ENCODE measurements around the gene TRIM31. TPM values are rescaled to one million over a fixed set of nuclear protein-coding genes. Genes with fewer than 3 reads are reported as not detected.

Gene TRIM31
- total RNA-seq, 2 experiments from 2014 or later: not detected

DNA sequence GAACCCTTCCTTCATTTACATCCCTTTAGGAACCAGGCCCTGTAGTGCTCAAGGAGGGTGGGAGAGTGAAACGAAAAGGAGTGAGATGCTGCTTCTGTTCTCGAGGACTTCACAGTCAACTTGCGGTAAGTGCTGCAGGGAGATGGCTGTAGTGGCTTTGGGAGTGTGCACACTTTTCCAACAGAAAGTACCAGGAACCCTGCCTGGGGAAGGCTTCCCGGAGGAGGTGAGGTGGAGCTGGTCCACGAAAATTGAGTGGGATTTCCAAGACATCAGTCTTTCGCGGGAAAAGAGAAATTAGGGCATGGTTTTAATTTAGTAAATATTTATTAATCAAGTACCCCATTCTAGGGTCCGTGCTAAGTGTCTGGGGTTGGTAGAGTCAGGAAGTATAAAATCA, 12.7 kb downstream of the TRIM31 start:
- no peak for DNase-seq (ENCODE audit: low spot score)
- Histone ChIP-seq H3K4me1 (ENCODE audit: insufficient read depth, low read length, poor library complexity, severe bottlenecking) (peaks cover 16% of the 10 kb centered on the region), H3K27ac (ENCODE audit: low read depth, low read length, poor library complexity, severe bottlenecking) (no peak overlapping the region), H3K9me3 (ENCODE audit: low read length) (no peaks in the 10 kb centered on the region), H3K79me2 (ENCODE audit: insufficient read depth, low read depth, low read length) (no peaks in the 10 kb centered on the region), H3K4me3 (ENCODE audit: low read depth, low read length, poor library complexity, severe bottlenecking) (no peak overlapping the region), H3K9me2 (ENCODE audit: insufficient read depth, low read length) (no peaks in the 10 kb centered on the region), H4K20me1 (ENCODE audit: insufficient read depth, low read length) (no peaks in the 10 kb centered on the region), H3K36me3 (ENCODE audit: insufficient read depth, low read length) (no peaks in the 10 kb centered on the region), H2AFZ (ENCODE audit: low read length) (no peak overlapping the region), H3K4me2 (ENCODE audit: low read length) (no peak overlapping the region; the same call in 1 of the 2 replicates)
- no TSS peak for BruUV-seq (replicated peaks)
- ChIA-PET CTCF (ENCODE audit: unreplicated experiment) (no interaction called here), POLR2A (no interaction called here)
- no peak for TF ChIP-seq EZH2phosphoT487 (IDR thresholded peaks at IDR 0.05; ENCODE audit: borderline replicate concordance, low read depth, low read length)
- TF ChIP-seq, protein P1, sequence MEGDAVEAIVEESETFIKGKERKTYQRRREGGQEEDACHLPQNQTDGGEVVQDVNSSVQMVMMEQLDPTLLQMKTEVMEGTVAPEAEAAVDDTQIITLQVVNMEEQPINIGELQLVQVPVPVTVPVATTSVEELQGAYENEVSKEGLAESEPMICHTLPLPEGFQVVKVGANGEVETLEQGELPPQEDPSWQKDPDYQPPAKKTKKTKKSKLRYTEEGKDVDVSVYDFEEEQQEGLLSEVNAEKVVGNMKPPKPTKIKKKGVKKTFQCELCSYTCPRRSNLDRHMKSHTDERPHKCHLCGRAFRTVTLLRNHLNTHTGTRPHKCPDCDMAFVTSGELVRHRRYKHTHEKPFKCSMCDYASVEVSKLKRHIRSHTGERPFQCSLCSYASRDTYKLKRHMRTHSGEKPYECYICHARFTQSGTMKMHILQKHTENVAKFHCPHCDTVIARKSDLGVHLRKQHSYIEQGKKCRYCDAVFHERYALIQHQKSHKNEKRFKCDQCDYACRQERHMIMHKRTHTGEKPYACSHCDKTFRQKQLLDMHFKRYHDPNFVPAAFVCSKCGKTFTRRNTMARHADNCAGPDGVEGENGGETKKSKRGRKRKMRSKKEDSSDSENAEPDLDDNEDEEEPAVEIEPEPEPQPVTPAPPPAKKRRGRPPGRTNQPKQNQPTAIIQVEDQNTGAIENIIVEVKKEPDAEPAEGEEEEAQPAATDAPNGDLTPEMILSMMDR (conservative IDR thresholded peaks at IDR 0.05; ENCODE audit: low read length): no peak
- intact Hi-C loops (cut with micrococcal nuclease; ENCODE audit: unreplicated experiment): no loop called here

DNA sequence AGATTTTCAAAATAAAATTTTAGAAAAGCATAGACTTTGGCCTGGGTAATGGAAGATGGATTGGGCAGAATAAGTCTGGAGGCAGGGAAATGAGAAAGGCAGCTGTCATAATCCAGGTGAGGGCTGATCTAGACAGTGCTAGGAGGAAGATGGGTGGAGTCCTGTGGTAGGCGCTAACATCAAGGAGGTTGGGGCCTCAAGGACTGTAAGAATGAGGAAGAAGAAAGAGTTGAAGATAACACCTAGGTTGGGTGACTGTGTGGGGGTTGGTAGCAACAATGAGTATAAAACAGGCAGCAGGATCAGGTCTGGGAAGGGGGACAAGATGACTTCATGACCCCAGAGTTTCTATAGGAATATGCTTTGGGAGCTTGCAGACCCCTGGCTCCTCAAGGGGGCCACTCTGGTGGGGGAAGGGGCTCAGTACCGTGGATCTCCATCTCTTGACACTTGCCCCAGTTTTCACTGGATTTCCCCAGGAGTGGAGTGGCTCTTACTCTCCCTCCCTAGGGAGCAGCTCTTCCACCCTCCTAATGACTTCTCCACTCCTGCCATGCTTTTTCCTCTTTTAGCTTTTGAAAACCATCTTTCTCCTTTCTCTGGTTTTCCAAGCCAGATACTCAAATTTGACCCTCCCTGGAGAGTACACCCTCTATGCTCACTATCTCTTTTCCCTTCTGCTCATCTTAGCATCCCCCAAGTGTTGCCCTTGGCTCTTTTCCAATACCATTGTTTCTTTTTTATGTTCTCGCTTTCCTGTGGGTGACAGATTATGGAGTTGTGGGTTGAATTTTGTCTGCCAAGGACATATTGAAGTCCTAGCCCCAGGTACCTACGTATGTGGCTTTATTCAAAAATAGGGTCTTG, 14.8 kb downstream of the TRIM31 start:
- BruUV-seq (replicated peaks): no TSS peak
- H4K20me1 ChIP-seq (ENCODE audit: insufficient read depth, low read length): no peaks in the 10 kb centered on the region
- intact Hi-C loops (cut with micrococcal nuclease; ENCODE audit: unreplicated experiment): no loop called here
- CTCF ChIA-PET (ENCODE audit: unreplicated experiment): no interaction called here
- H3K9me3 ChIP-seq (ENCODE audit: low read length): no peaks in the 10 kb centered on the region
- no peaks in the 10 kb centered on the region for H3K9me2 ChIP-seq (ENCODE audit: insufficient read depth, low read length)
- no peak overlapping the region for H3K4me2 ChIP-seq (ENCODE audit: low read length)
- no peak for DNase-seq (ENCODE audit: low spot score)
- H2AFZ ChIP-seq (ENCODE audit: low read length): no peak overlapping the region
- POLR2A ChIA-PET: interaction anchor here (1.2 kb wide), 1 partner anchor 70 kb away, joined by 3 read pairs; no protein-coding TSS in a partner anchor
- H3K27ac ChIP-seq (ENCODE audit: low read depth, low read length, poor library complexity, severe bottlenecking): no peak overlapping the region
- peaks cover 16% of the 10 kb centered on the region for H3K4me1 ChIP-seq (ENCODE audit: insufficient read depth, low read length, poor library complexity, severe bottlenecking)
- H3K36me3 ChIP-seq (ENCODE audit: insufficient read depth, low read length): no peaks in the 10 kb centered on the region
- no peak for TF ChIP-seq EZH2phosphoT487 (IDR thresholded peaks at IDR 0.05; ENCODE audit: borderline replicate concordance, low read depth, low read length)
- TF ChIP-seq, protein P1 (conservative IDR thresholded peaks at IDR 0.05; ENCODE audit: low read length): no peak
- no peak overlapping the region for H3K4me3 ChIP-seq (ENCODE audit: low read depth, low read length, poor library complexity, severe bottlenecking)
- no peaks in the 10 kb centered on the region for H3K79me2 ChIP-seq (ENCODE audit: insufficient read depth, low read depth, low read length)

DNA sequence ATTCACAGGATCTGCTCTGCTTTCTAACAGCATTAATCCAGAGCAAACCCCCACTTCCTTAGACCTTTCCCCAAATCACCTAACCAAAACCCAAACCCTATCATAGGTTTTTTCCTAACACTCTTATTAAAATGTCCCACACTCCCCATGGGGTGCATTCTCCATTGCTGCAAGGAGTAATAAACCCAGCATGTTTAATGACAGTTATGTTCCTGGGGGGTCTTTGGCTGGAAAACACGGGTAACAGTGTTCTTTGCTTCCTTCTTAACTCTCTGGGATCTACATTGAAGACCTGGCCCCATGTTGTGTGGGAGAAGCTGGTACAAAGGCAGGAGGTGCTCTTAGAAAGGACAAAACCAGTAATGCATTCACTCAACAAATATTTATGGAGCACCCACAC, 16.1 kb downstream of the TRIM31 start:
- Histone ChIP-seq H4K20me1 (ENCODE audit: insufficient read depth, low read length) (no peaks in the 10 kb centered on the region), H3K4me1 (ENCODE audit: insufficient read depth, low read length, poor library complexity, severe bottlenecking) (peaks cover 3% of the 10 kb centered on the region), H3K79me2 (ENCODE audit: insufficient read depth, low read depth, low read length) (no peaks in the 10 kb centered on the region), H3K4me3 (ENCODE audit: low read depth, low read length, poor library complexity, severe bottlenecking) (no peak overlapping the region), H2AFZ (ENCODE audit: low read length) (no peak overlapping the region), H3K9me2 (ENCODE audit: insufficient read depth, low read length) (no peaks in the 10 kb centered on the region), H3K36me3 (ENCODE audit: insufficient read depth, low read length) (no peaks in the 10 kb centered on the region), H3K9me3 (ENCODE audit: low read length) (no peaks in the 10 kb centered on the region), H3K4me2 (ENCODE audit: low read length) (no peak overlapping the region), H3K27ac (ENCODE audit: low read depth, low read length, poor library complexity, severe bottlenecking) (no peak overlapping the region)
- POLR2A ChIA-PET: no interaction called here
- intact Hi-C loops (cut with micrococcal nuclease; ENCODE audit: unreplicated experiment): no loop called here
- BruUV-seq (replicated peaks): no TSS peak
- no peak for TF ChIP-seq EZH2phosphoT487 (IDR thresholded peaks at IDR 0.05; ENCODE audit: borderline replicate concordance, low read depth, low read length)
- TF ChIP-seq, protein P1 (conservative IDR thresholded peaks at IDR 0.05; ENCODE audit: low read length): no peak
- no peak for DNase-seq (ENCODE audit: low spot score)
- CTCF ChIA-PET (ENCODE audit: unreplicated experiment): no interaction called here

Data from OCI-LY7 (cell line).